HepG2 (cell line): ENCODE measurements around the gene CHRNA7. TPM values are rescaled to one million over a fixed set of nuclear protein-coding genes. Genes with fewer than 3 reads are reported as not detected.

Source experiments
- ATAC-seq: fragments of 200-7000 bp; cut with Tn5 transposase; 3 replicates; pipeline ENCODE4 v1.9.1; 2020; ENCODE audit warnings: mild to moderate bottlenecking, moderate library complexity
- BruUV-seq: library from RNA; stranded (reverse); fragments of 400-500 nt; replicated peaks from 2 replicates; lab custom pipeline; 2021; lab: Mats Ljungman, UMichigan
- CTCF ChIA-PET: fragments of 300-600 bp; formaldehyde crosslinking; extraction: SDS; loops from one replicate; lab custom pipeline; 2021; ENCODE audit warnings: low total read pairs, inconsistent platforms, low intra/inter-chr PET ratio; lab: Yijun Ruan, JAX
- POLR2A ChIA-PET: fragments of 350-600 bp; sonication (Branson Sonifier 250); formaldehyde crosslinking; loops from one replicate; lab custom pipeline; 2020; ENCODE audit warnings: antibody characterized with exemption, inconsistent platforms; lab: Yijun Ruan, JAX
- DNase-seq: peaks from one replicate; pipeline ENCODE4 v3.0.0-alpha.2; 2015; ENCODE audit warnings: low spot score
- FAIRE-seq: peaks from 3 replicates; lab custom pipeline; 2011; peaks lifted over from hg19 to GRCh38; lab: Jason Lieb, UNC
- H2AFZ ChIP-seq: one replicate; pipeline ENCODE4 v1.6.1; 2011; ENCODE audit warnings: low read length, inconsistent platforms
- H3K27ac ChIP-seq: fragments of 300-600 bp; 3 replicates; pipeline ENCODE4 v1.8.0; 2011; ENCODE audit warnings: mixed run types, mild to moderate bottlenecking, mixed read lengths, low read length, inconsistent platforms; ENCODE audit not compliant: insufficient read depth; ENCODE audit errors: extremely low read length
- H3K27me3 ChIP-seq, 2 experiments: fragments of 200-600 bp in 1 of 2; 2 replicates in 1 of 2; 3 replicates in 1 of 2; pipeline versions ENCODE4 v1.6.0 to v1.8.0; 2011; ENCODE audit warnings: low read length in 2 of 2, mild to moderate bottlenecking in 2 of 2, moderate library complexity in 2 of 2, inconsistent platforms in 1 of 2; ENCODE audit not compliant: insufficient read depth in 2 of 2, control insufficient read depth in 1 of 2
- H3K36me3 ChIP-seq, 2 experiments: fragments of 200-600 bp in 1 of 2; replicated peaks in 1 of 2; 2 replicates in 1 of 2; 3 replicates in 1 of 2; pipeline versions ENCODE4 v1.5.1 to v1.8.0; 2011; ENCODE audit warnings: low read length in 2 of 2, inconsistent platforms in 1 of 2; ENCODE audit not compliant: insufficient read depth in 2 of 2, control insufficient read depth in 1 of 2
- H3K4me1 ChIP-seq: 2 replicates; pipeline ENCODE4 v1.5.1; 2012; ENCODE audit warnings: low read length, inconsistent platforms; ENCODE audit not compliant: insufficient read depth
- H3K4me2 ChIP-seq: 2 replicates; pipeline ENCODE4 v1.6.0; 2011; ENCODE audit warnings: low read depth, low read length, inconsistent platforms
- H3K4me3 ChIP-seq, 3 experiments: fragments of 200-600 bp in 1 of 3; sonication (generic), shearing (Covaris generic) in 1 of 3; replicated peaks in 1 of 3; 2 replicates each; pipeline ENCODE4 v1.5.1; 2011 to 2016; ENCODE audit warnings: low read length in 3 of 3, inconsistent platforms in 2 of 3, low read depth in 2 of 3, mild to moderate bottlenecking in 2 of 3, control low read depth in 1 of 3, mixed read lengths in 1 of 3; ENCODE audit not compliant: insufficient read depth in 1 of 3
- H3K79me2 ChIP-seq: one replicate; pipeline ENCODE4 v1.6.1; 2011; ENCODE audit warnings: low read length, inconsistent platforms; ENCODE audit not compliant: insufficient read depth
- H3K9ac ChIP-seq: 2 replicates; pipeline ENCODE4 v1.6.0; 2011; ENCODE audit warnings: mild to moderate bottlenecking, low read depth, low read length, inconsistent platforms; ENCODE audit not compliant: insufficient read depth
- H3K9me3 ChIP-seq: 2 replicates; pipeline ENCODE4 v1.5.1; 2012; ENCODE audit warnings: mild to moderate bottlenecking, low read length
- H4K20me1 ChIP-seq: 2 replicates; pipeline ENCODE4 v1.6.0; 2011; ENCODE audit warnings: inconsistent platforms, mild to moderate bottlenecking, low read length, moderate library complexity; ENCODE audit not compliant: insufficient read depth
- ARNT ChIP-seq: fragments of 450-650 bp; IDR thresholded peaks from 2 replicates; pipeline ENCODE4 v1.6.1; 2017
- BRD4 ChIP-seq: sonication (generic); formaldehyde crosslinking; IDR thresholded peaks from 2 replicates; pipeline ENCODE4 v1.4.0; 2020; ENCODE audit warnings: missing genetic modification reagents
- HNF1B ChIP-seq: sonication (generic); formaldehyde crosslinking; IDR thresholded peaks from 2 replicates; pipeline ENCODE4 v1.5.1; 2020; ENCODE audit warnings: mild to moderate bottlenecking, moderate library complexity, missing genetic modification reagents
- IKZF4 ChIP-seq: sonication (generic); formaldehyde crosslinking; IDR thresholded peaks from 2 replicates; pipeline ENCODE4 v1.5.1; 2020; ENCODE audit warnings: borderline replicate concordance, mild to moderate bottlenecking, low read depth, missing genetic modification reagents; ENCODE audit errors: not compliant biosample characterization
- IRF2 ChIP-seq: IDR thresholded peaks from 2 replicates; pipeline ENCODE4 v1.6.1; 2018; ENCODE audit warnings: missing genetic modification reagents, missing compliant biosample characterization
- RELA ChIP-seq: sonication (generic); formaldehyde crosslinking; IDR thresholded peaks from 2 replicates; pipeline ENCODE4 v1.4.0; 2020; ENCODE audit warnings: missing genetic modification reagents
- REST ChIP-seq, 2 experiments: IDR thresholded peaks; 2 replicates each; pipeline ENCODE4 v1.6.1; 2011 to 2012; ENCODE audit warnings: low read length in 2 of 2, borderline replicate concordance in 1 of 2, low read depth in 1 of 2, mild to moderate bottlenecking in 1 of 2, moderate library complexity in 1 of 2
- RORA ChIP-seq: sonication (generic); formaldehyde crosslinking; IDR thresholded peaks from 2 replicates; pipeline ENCODE4 v1.5.0; 2020; ENCODE audit warnings: mild to moderate bottlenecking, missing genetic modification reagents, moderate library complexity
- THAP9 ChIP-seq: sonication (generic); formaldehyde crosslinking; IDR thresholded peaks from 2 replicates; pipeline ENCODE4; 2020; ENCODE audit warnings: missing genetic modification reagents, mild to moderate bottlenecking, borderline replicate concordance
- THRA ChIP-seq: sonication (generic); formaldehyde crosslinking; IDR thresholded peaks from 2 replicates; pipeline ENCODE4 v1.4.0; 2020; ENCODE audit warnings: missing genetic modification reagents, borderline replicate concordance
- XRCC5 ChIP-seq: fragments of 200-400 bp; formaldehyde crosslinking; optimal IDR thresholded peaks from 2 replicates; pipeline ENCODE3; 2017; ENCODE audit warnings: mild to moderate bottlenecking, low read length
- WGBS: methylation state at CpG from one replicate; pipeline ENCODE4 v1.1.6; 2017; ENCODE audit warnings: low lambda C conversion rate; 5-methylcytosine and 5-hydroxymethylcytosine counted together
- in situ Hi-C: cut with HindIII; loops from 2 replicates; pipeline ENCODE4 v1.10.0; 2017; ENCODE audit warnings: low pct_unique_long_range_greater_than_20kb; ENCODE audit not compliant: extremely low pct_ligation_motif_present
- intact Hi-C: fragments of 100-400 bp; cut with micrococcal nuclease; formaldehyde crosslinking; loops from one replicate; pipeline ENCODE4 v1.10.0; 2022; ENCODE audit not compliant: unreplicated experiment
- polyA plus RNA-seq, 8 experiments: library from polyadenylated mRNA; depleted of rRNA in 3 of 8; stranded (reverse) in 7 of 8; unstranded in 1 of 8; fragments of >200 nt; fragmentation: Illumina TruSeq in 4 of 8; extraction: Trizol in 4 of 8; gene quantifications; 2 replicates each; pipeline versions ENCODE4 v1.2.1 to v1.2.3, GENCODE V29; 2011 to 2016; ENCODE audit warnings: low read depth in 4 of 8, missing spikeins in 1 of 8, mixed read lengths in 1 of 8; ENCODE audit not compliant: insufficient read depth in 1 of 8
- total RNA-seq, 5 experiments: library from RNA; depleted of rRNA; stranded (reverse); fragments of >200 nt; fragmentation: Illumina TruSeq; extraction: Trizol; gene quantifications; 2 replicates each; pipeline ENCODE4 v1.2.3, GENCODE V29; 2016; ENCODE audit warnings: low read depth in 1 of 5

Gene CHRNA7
- total and polyA plus RNA-seq, 2 of the 13 experiments (the other 11 are each of a cell fraction or from before 2014, with no cell fraction given), result 1.3 to 1.4 TPM

GRCh38 chr15:32105258-32106241 lies 75.2 kb downstream of the CHRNA7 start:
- Histone ChIP-seq H3K4me1 (no peaks in the 10 kb centered on the region), H3K4me3 (no peak overlapping the region), H3K36me3 (no peaks in the 10 kb centered on the region), H3K79me2 (no peaks in the 10 kb centered on the region), H2AFZ (no peak overlapping the region), H3K9ac (no peak overlapping the region), H3K27ac (no peak overlapping the region), H3K9me3 (no peaks in the 10 kb centered on the region), H4K20me1 (no peaks in the 10 kb centered on the region), H3K4me2 (no peak overlapping the region), H3K27me3 (peaks cover 2 to 3% of the 10 kb centered on the region in 2 experiments; a peak in 2 of 5 replicates)
- in situ Hi-C loops, result no loop called here
- POLR2A ChIA-PET, result no interaction called here
- no TSS peak for BruUV-seq
- DNase-seq (no peak), FAIRE-seq (no peak), ATAC-seq (no peak)
- CTCF ChIA-PET, result no interaction called here
- intact Hi-C loops, result no loop called here
- 18% methylated on average over 11 of the region's 11 CpGs for WGBS
- TF ChIP-seq IRF2 (CRISPR knock-in tag), result no peak
- no peak for TF ChIP-seq ARNT
- no peak for TF ChIP-seq THAP9
- TF ChIP-seq THRA, result no peak
- no peak for TF ChIP-seq BRD4 (CRISPR knock-in tag)
- no peak for TF ChIP-seq RORA (CRISPR knock-in tag)
- no peak for TF ChIP-seq XRCC5
- TF ChIP-seq RELA, result no peak
- no peak for TF ChIP-seq IKZF4 (CRISPR knock-in tag)
- TF ChIP-seq REST (IDR thresholded peaks at IDR 0.05; ENCODE audit: borderline replicate concordance in 1 of 2, low read depth in 1 of 2, low read length in 2 of 2), result no peak
- no peak for TF ChIP-seq HNF1B (CRISPR knock-in tag)
